GM10248 (cell line): ENCODE measurements around the gene CLDN15.

Experiments
- CTCF ChIA-PET: fragments of 300-600 bp; sonication (Branson Sonifier 250); formaldehyde crosslinking; extraction: SDS; loops from one replicate; lab custom pipeline; 2021; ENCODE audit warnings: antibody characterized with exemption; lab: Yijun Ruan, JAX
- POLR2A ChIA-PET: fragments of 350-650 bp; sonication (Branson Sonifier 250); formaldehyde crosslinking; extraction: SDS; loops from one replicate; lab custom pipeline; 2020; ENCODE audit warnings: antibody characterized with exemption; lab: Yijun Ruan, JAX
- DNase-seq: peaks from one replicate; pipeline ENCODE4 v3.0.0; 2012; ENCODE audit errors: extremely low spot score
- TF ChIP-seq, protein P1 (sequence below): IDR thresholded peaks from 2 replicates; pipeline ENCODE4 v1.5.1; 2012; ENCODE audit warnings: mild to moderate bottlenecking, low read depth; ENCODE audit errors: extremely low read depth, missing control alignments, control extremely low read depth

Gene CLDN15

DNA sequence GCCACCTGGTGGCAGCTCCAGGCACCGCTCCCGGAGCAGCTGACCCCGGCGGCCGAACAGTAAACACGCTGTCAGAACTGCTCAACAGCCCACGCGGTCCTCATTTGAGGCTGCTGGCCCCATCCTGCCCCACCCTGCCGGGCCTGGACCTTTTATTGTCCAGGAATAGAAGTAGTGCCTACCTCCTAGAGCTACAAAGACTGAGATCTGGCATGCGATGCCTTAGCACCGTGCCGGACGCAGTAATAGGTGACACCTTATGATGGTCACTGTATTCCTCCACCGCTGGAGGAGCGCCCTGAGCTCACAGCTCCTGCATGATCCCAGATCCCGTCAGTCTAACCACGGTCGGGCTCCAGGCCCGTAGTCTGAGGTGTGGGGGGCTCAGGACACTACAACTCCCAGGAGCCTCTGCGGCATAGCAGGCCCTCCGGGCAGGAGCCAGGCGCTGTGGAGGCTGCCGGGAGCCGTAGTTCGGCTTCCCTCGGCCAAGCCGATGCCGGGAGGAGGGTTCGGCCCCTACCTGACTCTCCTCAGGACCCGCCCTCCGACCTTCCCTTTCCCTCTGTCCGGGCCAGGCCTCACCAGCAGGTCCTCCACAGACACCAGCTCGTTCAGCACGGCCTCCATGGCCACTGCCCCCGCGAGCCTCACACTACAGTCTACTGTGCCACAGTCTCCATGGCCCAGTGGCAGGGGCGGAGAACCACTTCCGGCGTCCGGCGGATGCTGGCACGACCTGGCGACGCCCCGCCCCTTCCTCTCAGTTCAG lies 7.0 kb upstream of the CLDN15 start, which contains the start of gene FIS1:
TSS of gene FIS1 (minus strand) at position 707 of the 772 bp plus-strand sequence. CDS start at position 630, 77 bp downstream.
- CTCF ChIA-PET = interaction anchor here (0.5 to 5.1 kb wide), 34 partner anchors 9 to 355 kb away, joined by 3 to 68 read pairs (median 5); partner anchors contain the start of genes PLOD3, UFSP1, VGF and ZNHIT1
- DNase-seq = peak; percentile 93
- POLR2A ChIA-PET = interaction anchor here (0.6 to 1.4 kb wide), 4 partner anchors 11 to 120 kb away, joined by 3 to 6 read pairs (median 5); partner anchors contain the start of genes PLOD3 and ZNHIT1
- TF ChIP-seq, protein P1, sequence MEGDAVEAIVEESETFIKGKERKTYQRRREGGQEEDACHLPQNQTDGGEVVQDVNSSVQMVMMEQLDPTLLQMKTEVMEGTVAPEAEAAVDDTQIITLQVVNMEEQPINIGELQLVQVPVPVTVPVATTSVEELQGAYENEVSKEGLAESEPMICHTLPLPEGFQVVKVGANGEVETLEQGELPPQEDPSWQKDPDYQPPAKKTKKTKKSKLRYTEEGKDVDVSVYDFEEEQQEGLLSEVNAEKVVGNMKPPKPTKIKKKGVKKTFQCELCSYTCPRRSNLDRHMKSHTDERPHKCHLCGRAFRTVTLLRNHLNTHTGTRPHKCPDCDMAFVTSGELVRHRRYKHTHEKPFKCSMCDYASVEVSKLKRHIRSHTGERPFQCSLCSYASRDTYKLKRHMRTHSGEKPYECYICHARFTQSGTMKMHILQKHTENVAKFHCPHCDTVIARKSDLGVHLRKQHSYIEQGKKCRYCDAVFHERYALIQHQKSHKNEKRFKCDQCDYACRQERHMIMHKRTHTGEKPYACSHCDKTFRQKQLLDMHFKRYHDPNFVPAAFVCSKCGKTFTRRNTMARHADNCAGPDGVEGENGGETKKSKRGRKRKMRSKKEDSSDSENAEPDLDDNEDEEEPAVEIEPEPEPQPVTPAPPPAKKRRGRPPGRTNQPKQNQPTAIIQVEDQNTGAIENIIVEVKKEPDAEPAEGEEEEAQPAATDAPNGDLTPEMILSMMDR = peak; percentile 92

DNA sequence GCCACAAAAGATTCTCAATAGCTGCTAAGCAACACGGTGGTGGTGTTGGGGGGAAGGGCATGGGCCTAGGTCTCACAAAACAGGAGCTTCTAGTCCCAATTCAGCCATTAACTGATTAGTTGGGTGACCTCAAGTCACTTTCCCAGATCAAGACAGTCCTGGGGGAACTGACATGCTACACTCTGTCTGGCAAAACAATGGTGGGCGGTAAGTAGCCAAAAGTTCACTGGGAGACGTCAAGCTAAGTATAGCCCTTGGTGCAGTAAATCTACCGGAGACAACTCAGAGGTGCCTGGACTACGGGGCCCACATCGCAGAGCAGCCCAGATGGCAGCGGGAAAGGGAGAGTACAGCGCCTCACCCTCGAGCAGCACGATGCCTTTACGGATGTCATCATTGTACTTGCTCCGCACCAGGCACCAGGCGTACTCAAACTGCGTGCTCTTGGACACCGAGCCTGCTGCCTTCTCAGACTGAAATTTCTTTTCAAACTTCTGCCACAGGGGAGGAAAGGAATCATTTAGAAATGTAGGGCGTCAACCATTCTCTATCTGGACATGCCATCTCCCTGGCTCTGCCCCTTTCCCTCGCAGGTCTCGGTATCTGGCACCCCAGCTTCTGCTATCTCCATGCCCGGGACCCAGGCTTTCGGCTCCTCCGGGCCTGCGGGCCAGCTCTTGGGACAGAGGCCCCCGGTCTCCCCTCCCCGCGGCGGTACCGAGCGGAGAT lies 6.2 kb upstream of the CLDN15 start:
- POLR2A ChIA-PET = interaction anchor here (1.0 to 1.4 kb wide), 3 partner anchors 11 to 26 kb away, joined by 3 to 6 read pairs (median 5); partner anchors contain the start of genes PLOD3 and ZNHIT1

DNA sequence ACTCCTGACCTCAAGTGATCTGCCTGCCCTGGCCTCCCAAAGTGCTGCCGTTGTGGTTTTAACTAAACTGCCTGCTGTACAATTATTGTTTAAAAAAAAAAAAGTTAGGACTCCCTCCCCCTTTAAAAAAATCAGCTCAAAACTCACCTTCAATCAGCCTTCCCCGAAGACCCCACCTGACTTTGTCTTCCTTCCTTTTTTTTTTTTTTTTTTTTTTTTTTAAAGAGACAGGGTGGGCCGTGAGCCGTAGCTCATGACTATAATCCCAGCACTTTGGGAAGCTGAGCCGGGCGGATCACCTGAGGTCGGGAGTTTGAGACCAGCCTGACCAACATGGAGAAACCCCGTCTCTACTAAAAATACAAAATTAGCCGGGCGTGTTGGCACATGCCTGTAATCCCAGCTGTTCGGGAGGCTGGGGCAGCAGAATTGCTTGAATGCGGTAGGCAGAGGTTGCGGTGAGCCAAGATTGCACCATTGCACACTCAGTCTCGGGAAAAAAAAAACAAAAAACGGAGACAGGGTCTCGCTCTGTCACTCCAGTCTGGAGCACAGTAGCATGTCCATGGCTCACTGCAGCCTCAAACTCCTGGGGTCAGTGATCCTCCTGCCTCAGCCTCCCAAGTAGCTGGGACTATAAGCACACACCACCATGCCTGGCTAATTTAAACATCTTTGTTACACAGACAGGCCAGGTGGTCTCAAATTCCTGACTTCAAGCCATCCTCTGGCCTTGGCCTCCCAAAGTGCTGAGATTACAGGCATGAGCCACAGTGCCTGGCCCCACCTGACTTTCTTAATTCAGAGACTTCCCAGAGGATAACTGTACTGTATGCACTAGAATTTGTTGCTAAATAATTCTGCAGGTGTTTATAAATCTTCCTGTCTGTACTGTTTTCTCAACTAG lies 4.1 kb upstream of the CLDN15 start:
- DNase-seq = no peak
- ChIA-PET POLR2A (interaction anchor here (0.6 kb wide), 1 partner anchor 1067 kb away, joined by 3 read pairs; no protein-coding TSS in a partner anchor), CTCF (interaction anchor here (0.8 to 5.1 kb wide), 6 partner anchors 14 to 98 kb away, joined by 3 to 68 read pairs (median 5); partner anchors contain the start of genes PLOD3 and ZNHIT1)
- TF ChIP-seq, protein P1 = no peak

More for the DNA sequence above, 6.2 kb upstream of the CLDN15 start:
- DNase-seq = peak; percentile 15
- CTCF ChIA-PET = interaction anchor here (0.5 to 5.1 kb wide), 34 partner anchors 9 to 354 kb away, joined by 3 to 68 read pairs (median 5); partner anchors contain the start of genes PLOD3, UFSP1, VGF and ZNHIT1
- TF ChIP-seq, protein P1 = peak; percentile 1

DNA sequence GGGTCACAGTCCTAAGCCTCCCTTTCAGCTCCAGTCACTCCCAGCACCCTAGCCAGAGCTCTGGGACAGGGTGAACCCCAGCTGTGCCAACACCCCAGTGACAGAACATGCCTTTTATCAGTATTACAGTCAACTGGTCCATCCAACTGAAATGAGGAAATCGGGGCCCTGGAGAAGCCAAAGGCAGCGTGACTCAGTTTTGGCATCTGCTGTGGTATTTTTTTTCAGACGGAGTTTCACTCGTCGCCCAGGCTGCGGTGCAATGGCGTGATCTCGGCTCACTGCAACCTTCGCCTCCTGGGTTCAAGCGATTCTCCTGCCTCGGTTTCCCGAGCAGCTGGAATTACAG lies 3.4 kb upstream of the CLDN15 start:
- ChIA-PET CTCF (interaction anchor here (0.8 to 5.1 kb wide), 4 partner anchors 13 to 97 kb away, joined by 3 to 49 read pairs (median 4); partner anchors contain the start of genes PLOD3 and ZNHIT1), POLR2A (no interaction called here)
- no peak for DNase-seq
- TF ChIP-seq, protein P1 = no peak

DNA sequence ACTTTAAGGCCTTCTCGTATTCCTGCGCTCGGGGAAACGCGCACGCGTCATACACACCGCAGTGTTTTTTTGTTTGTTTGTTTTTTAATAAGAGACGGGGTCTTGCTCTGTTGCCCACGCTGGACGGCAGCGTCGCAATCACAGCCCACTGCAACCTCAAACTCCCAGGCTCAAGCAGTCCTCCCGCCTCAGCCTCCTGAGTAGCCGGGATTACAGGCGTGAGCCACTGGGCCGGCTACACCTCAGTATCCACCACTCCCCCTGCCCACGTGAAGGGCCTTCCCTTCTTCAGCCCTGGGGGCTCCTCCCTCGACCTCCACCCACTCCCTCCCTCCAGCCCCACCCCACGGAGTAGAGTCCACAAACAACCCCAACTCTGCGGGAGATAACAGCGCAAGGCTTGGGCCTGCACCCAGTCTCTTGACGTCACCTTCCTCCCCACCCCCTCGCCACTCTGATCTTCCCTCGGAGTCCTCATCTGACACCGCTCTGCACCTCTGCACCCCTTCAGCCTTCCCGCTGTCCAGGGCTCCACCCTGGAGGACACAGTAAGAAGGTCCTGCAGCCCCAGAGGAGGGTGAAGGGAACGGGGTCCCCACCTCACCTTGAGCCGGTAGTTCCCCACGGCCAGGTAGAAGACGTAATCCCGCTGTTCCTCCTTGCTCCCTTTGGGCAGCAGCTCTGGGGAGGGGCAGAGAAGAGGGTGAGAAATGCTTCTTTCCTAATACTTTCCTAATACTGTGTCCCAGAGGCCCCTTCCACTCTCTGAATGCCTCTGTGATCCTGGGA lies 2.8 kb upstream of the CLDN15 start:
- ChIA-PET CTCF (interaction anchor here (0.8 to 5.1 kb wide), 3 partner anchors 12 to 96 kb away, joined by 4 to 49 read pairs (median 4); partner anchors contain the start of genes PLOD3 and ZNHIT1), POLR2A (no interaction called here)

More for the DNA sequence above, 2.8 kb upstream of the CLDN15 start:
- TF ChIP-seq, protein P1 = no peak
- no peak for DNase-seq
